SK-N-MC (cell line): Measurements from ENCODE around the gene POLR2J.

ENCODE experiments used
- EZH2 ChIP-seq: fragments of 200-600 bp; sonication (generic); IDR thresholded peaks from one replicate; pipeline ENCODE4 v1.6.1; 2017; ENCODE audit warnings: antibody characterized with exemption
- FOXP2 ChIP-seq: optimal IDR thresholded peaks from 2 replicates; pipeline ENCODE3; 2011; ENCODE audit warnings: mild to moderate bottlenecking, moderate library complexity; ENCODE audit not compliant: insufficient read depth; ENCODE audit errors: extremely low read length, control extremely low read depth
- POLR2AphosphoS5 ChIP-seq: IDR thresholded peaks from 2 replicates; pipeline ENCODE4 v1.6.1; 2012; ENCODE audit warnings: mild to moderate bottlenecking, low read depth, low read length, borderline replicate concordance

DNA sequence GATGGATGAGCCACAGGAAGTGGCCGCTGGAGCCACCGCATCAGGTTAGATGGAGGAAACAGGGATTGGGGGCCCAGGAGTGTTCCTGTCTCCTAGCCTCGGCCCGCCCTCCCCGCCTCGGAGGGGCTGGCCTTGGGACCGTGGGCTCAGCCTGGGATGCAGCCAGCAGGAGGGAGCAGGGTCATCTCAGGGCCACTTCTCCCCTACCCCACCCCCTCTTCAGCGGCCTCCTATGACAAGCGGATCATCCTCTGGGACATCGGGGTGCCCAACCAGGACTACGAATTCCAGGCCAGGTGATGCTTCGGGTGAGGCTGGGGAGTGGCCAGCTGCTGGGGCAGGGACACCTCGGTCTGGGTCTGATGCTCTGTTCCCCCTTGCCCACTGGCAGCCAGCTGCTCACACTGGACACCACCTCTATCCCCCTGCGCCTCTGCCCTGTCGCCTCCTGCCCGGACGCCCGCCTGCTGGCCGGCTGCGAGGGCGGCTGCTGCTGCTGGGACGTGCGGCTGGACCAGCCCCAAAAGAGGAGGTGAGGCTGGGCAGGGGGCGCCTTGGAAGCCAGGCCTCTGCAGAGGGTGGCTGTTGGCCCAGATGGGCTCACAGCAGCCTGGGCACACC lies 9.3 kb downstream of the POLR2J start:
- TF ChIP-seq EZH2 (no peak), POLR2AphosphoS5 (no peak), FOXP2 (no peak)
